Measurements from ENCODE around the gene LEFTY1. TPM values are rescaled to one million over a fixed set of nuclear protein-coding genes. Genes with fewer than 3 reads are reported as not detected.

Gene LEFTY1
- total RNA-seq, 6 experiments from 2014 or later = 0.29 to 1.1 (median 0.54) TPM; not detected in 2

DNA sequence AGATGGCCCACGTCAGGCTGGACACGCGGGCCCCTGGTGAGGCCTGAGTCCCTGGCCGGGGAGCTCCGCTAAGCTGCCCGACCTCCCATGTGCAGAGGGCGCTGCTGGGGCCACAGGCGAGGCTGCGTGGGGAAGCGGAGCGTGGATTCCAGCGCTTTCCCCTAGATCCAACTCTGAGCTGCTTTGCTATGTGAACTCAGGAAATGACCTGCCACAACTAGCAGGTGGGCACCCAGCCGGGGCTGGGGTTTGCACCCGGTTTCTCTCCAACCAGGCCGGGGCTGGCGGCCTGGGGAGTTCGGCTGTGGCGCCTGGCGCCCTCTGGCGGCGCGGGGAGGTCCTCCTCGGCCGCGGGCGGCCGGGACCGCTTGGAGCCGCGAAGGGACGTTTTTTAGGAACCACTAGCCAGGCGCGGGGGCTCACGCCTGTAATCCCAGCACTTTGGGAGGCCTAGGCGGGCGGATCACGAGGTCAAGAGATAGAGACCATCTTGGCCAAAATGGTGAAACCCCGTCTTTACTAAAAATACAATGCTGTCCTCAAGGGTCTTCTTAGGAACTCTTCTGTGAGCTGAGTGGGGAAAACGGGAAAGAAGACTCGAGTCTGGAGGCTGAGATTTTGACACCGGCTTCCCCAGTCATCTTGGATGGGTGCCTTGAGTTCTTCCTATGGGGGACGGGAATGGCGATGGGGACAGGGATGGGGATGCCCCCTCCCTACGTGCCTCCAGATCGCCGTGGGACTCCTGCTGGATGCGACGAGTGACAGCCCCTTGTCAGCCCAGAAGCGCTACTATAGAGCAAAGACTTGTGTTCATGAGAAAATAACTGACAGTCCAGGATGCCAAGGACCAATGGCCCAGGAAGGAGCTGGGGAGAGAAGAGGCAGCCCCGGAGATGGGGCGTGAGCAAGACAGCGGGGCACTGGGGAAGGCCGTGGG, 22.5 kb upstream of the LEFTY1 start:
- intact Hi-C loops (cut with DNase I) = loop anchor here in 1 of 2 donors (10.0 kb wide), 1 partner anchor 47 kb away; no protein-coding TSS in a partner anchor
- peak; percentile 88 to 96 (median 91) for ATAC-seq
- peak overlapping the region in 1 of 3 donors; percentile 20 for H3K4me3 ChIP-seq
- H3K27ac ChIP-seq = no peak overlapping the region
- peaks cover 0 to 8% (median 2%) of the 10 kb centered on the region in 4 donors for H3K4me1 ChIP-seq
- 54% methylated on average over 20 of the region's 53 CpGs for WGBS (ENCODE audit: insufficient coverage, low coverage, low lambda C conversion rate, missing lambda C conversion rate)
- no peaks in the 10 kb centered on the region for H3K9me3 ChIP-seq
- no peaks in the 10 kb centered on the region for H3K27me3 ChIP-seq
- TF ChIP-seq POLR2A (IDR thresholded peaks at IDR 0.05) = no peak
- TF ChIP-seq, protein P1, sequence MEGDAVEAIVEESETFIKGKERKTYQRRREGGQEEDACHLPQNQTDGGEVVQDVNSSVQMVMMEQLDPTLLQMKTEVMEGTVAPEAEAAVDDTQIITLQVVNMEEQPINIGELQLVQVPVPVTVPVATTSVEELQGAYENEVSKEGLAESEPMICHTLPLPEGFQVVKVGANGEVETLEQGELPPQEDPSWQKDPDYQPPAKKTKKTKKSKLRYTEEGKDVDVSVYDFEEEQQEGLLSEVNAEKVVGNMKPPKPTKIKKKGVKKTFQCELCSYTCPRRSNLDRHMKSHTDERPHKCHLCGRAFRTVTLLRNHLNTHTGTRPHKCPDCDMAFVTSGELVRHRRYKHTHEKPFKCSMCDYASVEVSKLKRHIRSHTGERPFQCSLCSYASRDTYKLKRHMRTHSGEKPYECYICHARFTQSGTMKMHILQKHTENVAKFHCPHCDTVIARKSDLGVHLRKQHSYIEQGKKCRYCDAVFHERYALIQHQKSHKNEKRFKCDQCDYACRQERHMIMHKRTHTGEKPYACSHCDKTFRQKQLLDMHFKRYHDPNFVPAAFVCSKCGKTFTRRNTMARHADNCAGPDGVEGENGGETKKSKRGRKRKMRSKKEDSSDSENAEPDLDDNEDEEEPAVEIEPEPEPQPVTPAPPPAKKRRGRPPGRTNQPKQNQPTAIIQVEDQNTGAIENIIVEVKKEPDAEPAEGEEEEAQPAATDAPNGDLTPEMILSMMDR (IDR thresholded peaks at IDR 0.05) = peak; percentile 87 to 99 (median 96)
- peak; percentile 69 to 78 (median 72) for DNase-seq
- H3K36me3 ChIP-seq = no peaks in the 10 kb centered on the region

DNA sequence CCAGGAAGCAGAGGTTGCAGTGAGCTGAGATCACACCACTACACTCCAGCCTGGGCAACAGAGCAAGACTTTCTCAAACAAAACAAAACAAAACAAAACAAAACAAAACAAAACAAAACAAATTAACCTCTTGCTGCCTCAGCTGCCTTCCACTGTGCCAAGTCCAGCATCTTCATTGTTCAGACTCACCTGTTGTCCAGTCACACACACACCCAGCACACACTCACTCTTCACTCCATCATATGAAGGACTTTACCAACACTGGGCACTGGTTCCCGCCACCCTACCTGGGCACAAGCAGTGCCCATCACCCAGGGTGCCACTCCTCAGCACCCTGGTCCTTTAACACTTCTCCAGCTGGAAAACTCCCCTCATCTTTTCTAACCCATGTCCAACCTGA, 20.5 kb upstream of the LEFTY1 start:
- intact Hi-C loops (cut with DNase I) = no loop called here
- no peak overlapping the region for H3K4me3 ChIP-seq
- no peaks in the 10 kb centered on the region for H3K9me3 ChIP-seq
- ATAC-seq = no peak
- WGBS (ENCODE audit: insufficient coverage, low coverage, low lambda C conversion rate, missing lambda C conversion rate) = 100% methylated on average over 1 of the region's 1 CpG
- H3K27ac ChIP-seq = no peak overlapping the region
- H3K36me3 ChIP-seq = no peaks in the 10 kb centered on the region
- TF ChIP-seq POLR2A (IDR thresholded peaks at IDR 0.05) = no peak
- TF ChIP-seq, protein P1 (IDR thresholded peaks at IDR 0.05) = no peak
- DNase-seq = peak in 1 of 3 donors; percentile 26
- H3K27me3 ChIP-seq = no peaks in the 10 kb centered on the region
- H3K4me1 ChIP-seq = peaks cover 0 to 8% (median 2%) of the 10 kb centered on the region in 4 donors

- DNase-seq (no peak), ATAC-seq (no peak)
- no peaks in the 10 kb centered on the region for H3K27me3 ChIP-seq
- no peak for TF ChIP-seq POLR2A (IDR thresholded peaks at IDR 0.05)
- TF ChIP-seq, protein P1 (IDR thresholded peaks at IDR 0.05) = no peak
- no peaks in the 10 kb centered on the region for H3K9me3 ChIP-seq
- no peak overlapping the region for H3K27ac ChIP-seq
- H3K4me3 ChIP-seq = no peak overlapping the region
- peaks cover 0 to 8% (median 2%) of the 10 kb centered on the region in 4 donors for H3K4me1 ChIP-seq
- H3K36me3 ChIP-seq = no peaks in the 10 kb centered on the region
- intact Hi-C loops (cut with DNase I) = no loop called here
- WGBS (ENCODE audit: insufficient coverage, low coverage, low lambda C conversion rate, missing lambda C conversion rate) = 85% methylated on average over 2 of the region's 2 CpGs
These were observed 19.8 kb upstream of the LEFTY1 start for GRCh38 chr1:225908773-225909172.

- ATAC-seq (peak in 3 of 4 donors; percentile 33 to 74 (median 34)), DNase-seq (peak in 2 of 3 donors; percentile 37 to 63)
- Histone ChIP-seq H3K4me3 (no peak overlapping the region), H3K27me3 (no peaks in the 10 kb centered on the region), H3K4me1 (peaks cover 0 to 8% (median 2%) of the 10 kb centered on the region in 4 donors), H3K36me3 (no peaks in the 10 kb centered on the region), H3K9me3 (no peaks in the 10 kb centered on the region), H3K27ac (no peak overlapping the region)
- intact Hi-C loops (cut with DNase I) = no loop called here
- 61% methylated on average over 3 of the region's 5 CpGs for whole genome bisulfite sequencing (ENCODE audit: insufficient coverage, low coverage, low lambda C conversion rate, missing lambda C conversion rate)
- TF ChIP-seq POLR2A (IDR thresholded peaks at IDR 0.05) = no peak
These were observed 19.2 kb upstream of the LEFTY1 start for GRCh38 chr1:225908013-225908640.

All from right lobe of liver (tissue), 6 donors.